ENCODE data around the gene ACSM6. TPM values are rescaled to one million over a fixed set of nuclear protein-coding genes. Genes with fewer than 3 reads are reported as not detected.

Gene ACSM6
- total RNA-seq, 1 experiment from 2014 or later = not detected

DNA sequence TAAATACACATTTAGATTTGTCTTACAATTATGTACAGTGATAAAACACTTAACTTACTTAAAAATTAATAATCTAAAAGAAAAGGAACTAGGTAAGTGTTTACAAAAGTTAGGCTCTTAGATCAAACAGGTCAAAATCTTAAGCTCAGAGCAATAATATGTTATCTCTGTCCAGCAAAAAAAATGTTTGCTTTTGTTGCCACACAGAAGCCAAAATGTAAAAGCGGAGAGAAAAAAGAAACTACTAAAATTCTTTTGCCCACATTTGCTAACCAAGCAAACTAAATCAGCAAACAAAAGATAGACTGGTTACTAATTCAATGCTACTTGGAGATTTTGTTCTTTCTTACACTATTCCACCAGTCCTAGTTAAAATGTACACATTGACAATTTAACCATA, 15.2 kb upstream of the ACSM6 start:
- Histone ChIP-seq H4K8ac (replicated peaks; ENCODE audit: insufficient read length, low read depth, low read length) (no peak overlapping the region), H3K4ac (ENCODE audit: low read depth, low read length) (no peak overlapping the region), H3K79me2 (ENCODE audit: insufficient read depth, low read length) (no peaks in the 10 kb centered on the region), H2AFZ (ENCODE audit: low read length) (no peak overlapping the region), H2BK12ac (ENCODE audit: insufficient read length, low read depth, low read length) (no peak overlapping the region), H3K18ac (ENCODE audit: insufficient read length, low read depth, low read length) (no peak overlapping the region), H2BK120ac (ENCODE audit: low read depth, low read length, poor library complexity, severe bottlenecking) (no peak overlapping the region), H3K23ac (ENCODE audit: insufficient read length, low read depth, low read length) (no peak overlapping the region), H2BK20ac (ENCODE audit: low read depth, low read length, poor library complexity, severe bottlenecking) (no peak overlapping the region), H3K9me3 (ENCODE audit: control insufficient read depth, low read depth, low read length) (no peaks in the 10 kb centered on the region), H3K27ac (ENCODE audit: insufficient read length, low read depth, low read length) (no peak overlapping the region), H3K4me1 (ENCODE audit: insufficient read depth, low read length) (no peaks in the 10 kb centered on the region), H3T11ph (ENCODE audit: low read length) (no peak overlapping the region), H3K4me2 (ENCODE audit: insufficient read depth, insufficient read length, low read length) (no peak overlapping the region), H3K9ac (ENCODE audit: extremely low read depth, insufficient read length, low read length) (no peak overlapping the region), H3K27me3 (ENCODE audit: insufficient read depth, low read length) (no peaks in the 10 kb centered on the region), H3K79me1 (ENCODE audit: insufficient read depth, low read depth, low read length, poor library complexity, severe bottlenecking) (no peaks in the 10 kb centered on the region), H3K14ac (ENCODE audit: insufficient read depth, low read length) (no peak overlapping the region), H2AK5ac (ENCODE audit: insufficient read length, low read length) (no peak overlapping the region), H3K23me2 (ENCODE audit: insufficient read length, low read depth, low read length, poor library complexity, severe bottlenecking) (no peaks in the 10 kb centered on the region), H3K56ac (ENCODE audit: insufficient read length, low read depth, low read length) (no peak overlapping the region), H2BK5ac (ENCODE audit: insufficient read length, low read length) (no peak overlapping the region), H4K5ac (ENCODE audit: insufficient read length, low read depth, low read length) (no peak overlapping the region), H4K91ac (ENCODE audit: insufficient read length, low read depth, low read length) (no peak overlapping the region), H4K20me1 (ENCODE audit: control insufficient read depth, insufficient read depth, insufficient read length) (no peaks in the 10 kb centered on the region), H2BK15ac (ENCODE audit: low read depth, low read length) (no peak overlapping the region)
- peaks cover 0 to 3% (median 2%) of the 10 kb centered on the region in 3 experiments; a peak in 4 of 7 replicates for H3K36me3 Mint-ChIP-seq (ENCODE audit: insufficient read depth in 1 of 3, low read depth in 3 of 3)
- H3K27ac Mint-ChIP-seq = no peak overlapping the region
- WGBS (ENCODE audit: extremely low coverage, insufficient read length, low lambda C conversion rate) = no CpG with 5 or more reads among the region's 1 CpG
- TF ChIP-seq, protein P1, sequence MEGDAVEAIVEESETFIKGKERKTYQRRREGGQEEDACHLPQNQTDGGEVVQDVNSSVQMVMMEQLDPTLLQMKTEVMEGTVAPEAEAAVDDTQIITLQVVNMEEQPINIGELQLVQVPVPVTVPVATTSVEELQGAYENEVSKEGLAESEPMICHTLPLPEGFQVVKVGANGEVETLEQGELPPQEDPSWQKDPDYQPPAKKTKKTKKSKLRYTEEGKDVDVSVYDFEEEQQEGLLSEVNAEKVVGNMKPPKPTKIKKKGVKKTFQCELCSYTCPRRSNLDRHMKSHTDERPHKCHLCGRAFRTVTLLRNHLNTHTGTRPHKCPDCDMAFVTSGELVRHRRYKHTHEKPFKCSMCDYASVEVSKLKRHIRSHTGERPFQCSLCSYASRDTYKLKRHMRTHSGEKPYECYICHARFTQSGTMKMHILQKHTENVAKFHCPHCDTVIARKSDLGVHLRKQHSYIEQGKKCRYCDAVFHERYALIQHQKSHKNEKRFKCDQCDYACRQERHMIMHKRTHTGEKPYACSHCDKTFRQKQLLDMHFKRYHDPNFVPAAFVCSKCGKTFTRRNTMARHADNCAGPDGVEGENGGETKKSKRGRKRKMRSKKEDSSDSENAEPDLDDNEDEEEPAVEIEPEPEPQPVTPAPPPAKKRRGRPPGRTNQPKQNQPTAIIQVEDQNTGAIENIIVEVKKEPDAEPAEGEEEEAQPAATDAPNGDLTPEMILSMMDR (conservative IDR thresholded peaks at IDR 0.05) = no peak
- H3K27me3 Mint-ChIP-seq (ENCODE audit: low read depth) = peaks cover under 1% of the 10 kb centered on the region; the same call in 1 of the 2 replicates
- no peak overlapping the region for H3K4me3 Mint-ChIP-seq
- DNase-seq = no peak
- H3K9me3 Mint-ChIP-seq = peaks cover 2 to 3% of the 10 kb centered on the region in 2 experiments; a peak in 3 of 5 replicates
- peaks cover 12 to 15% of the 10 kb centered on the region in 2 experiments for H3K4me1 Mint-ChIP-seq
